Karpas-422 (cell line): ENCODE data around the gene ELMO3. TPM values are rescaled to one million over a fixed set of nuclear protein-coding genes. Genes with fewer than 3 reads are reported as not detected.

ENCODE experiments used
- DNase-seq: peaks from one replicate; pipeline ENCODE4 v3.0.0-alpha.2; 2015
- H2AFZ ChIP-seq: fragments of 200-600 bp; sonication (generic); 2 replicates; pipeline ENCODE4 v1.6.1; 2014; ENCODE audit warnings: antibody characterized with exemption, low read length, mixed read lengths
- H3K27ac ChIP-seq: fragments of 200-600 bp; sonication (generic); 2 replicates; pipeline ENCODE4 v1.5.1; 2014; ENCODE audit warnings: mild to moderate bottlenecking, low read length, moderate library complexity
- H3K27me3 ChIP-seq: fragments of 200-600 bp; sonication (generic); 2 replicates; pipeline ENCODE4 v1.6.1; 2014; ENCODE audit warnings: low read length, mixed read lengths
- H3K36me3 ChIP-seq: fragments of 200-600 bp; sonication (generic); 2 replicates; pipeline ENCODE4 v1.6.1; 2014; ENCODE audit warnings: low read length, mixed read lengths; ENCODE audit not compliant: insufficient read depth
- H3K4me1 ChIP-seq: fragments of 200-600 bp; sonication (generic); 2 replicates; pipeline ENCODE4 v1.6.1; 2014; ENCODE audit warnings: mild to moderate bottlenecking, low read length, mixed read lengths
- H3K4me2 ChIP-seq: fragments of 200-600 bp; sonication (generic); 2 replicates; pipeline ENCODE4 v1.6.1; 2014; ENCODE audit warnings: low read length, low read depth, mild to moderate bottlenecking; ENCODE audit not compliant: poor library complexity, severe bottlenecking
- H3K4me3 ChIP-seq: fragments of 200-600 bp; sonication (generic); 2 replicates; pipeline ENCODE4 v1.5.1; 2014; ENCODE audit warnings: mild to moderate bottlenecking, antibody characterized with exemption, low read length, mixed read lengths
- H3K79me2 ChIP-seq: fragments of 200-600 bp; sonication (generic); 2 replicates; pipeline ENCODE4 v1.6.1; 2014; ENCODE audit warnings: mild to moderate bottlenecking, low read length, mixed read lengths
- H3K9ac ChIP-seq: fragments of 200-600 bp; sonication (generic); 2 replicates; pipeline ENCODE4 v1.6.0; 2014; ENCODE audit warnings: low read length
- H3K9me2 ChIP-seq: fragments of 200-600 bp; sonication (generic), shearing (Covaris generic); replicated peaks from 2 replicates; pipeline ENCODE4 v1.6.0; 2014; ENCODE audit warnings: mild to moderate bottlenecking, low read length, moderate library complexity; ENCODE audit not compliant: insufficient read depth
- H3K9me3 ChIP-seq: fragments of 300-700, 200-600 bp; sonication (generic); 2 replicates; pipeline ENCODE4 v1.6.1; 2014; ENCODE audit warnings: low read length, mixed read lengths
- H4K20me1 ChIP-seq: fragments of 200-600 bp; sonication (generic); 2 replicates; pipeline ENCODE4 v1.6.1; 2014; ENCODE audit warnings: mild to moderate bottlenecking, antibody characterized with exemption, low read length, low read depth; ENCODE audit not compliant: insufficient read depth
- total RNA-seq: library from RNA; depleted of rRNA; stranded (reverse); fragments of >200 nt; shearing (Covaris generic); gene quantifications from 2 replicates; pipeline ENCODE4 v1.2.3, GENCODE V29; 2014; ENCODE audit warnings: low replicate concordance

Gene ELMO3
- total RNA-seq, 1 experiment from 2014 or later: 0.82 TPM

GRCh38 chr16:67183627-67184452 lies 15.1 kb upstream of the ELMO3 start, which contains the start of gene MATCAP1:
Gene MATCAP1, minus strand, starts transcription at chr16:67183963. Its CDS starts 3,353 bp downstream, at chr16:67180610.
- Histone ChIP-seq H3K27me3 (no peaks in the 10 kb centered on the region), H2AFZ (peak within 1 kb of the TSS; percentile 98), H3K36me3 (no peaks in the 10 kb centered on the region), H3K27ac (no peak within 1 kb of the TSS), H3K9me3 (no peaks in the 10 kb centered on the region), H4K20me1 (peaks cover 8% of the 10 kb centered on the region; the same call in 1 of the 2 replicates), H3K4me2 (peak within 1 kb of the TSS; percentile 94), H3K9ac (peak within 1 kb of the TSS; percentile 74), H3K9me2 (no peaks in the 10 kb centered on the region), H3K79me2 (no peaks in the 10 kb centered on the region), H3K4me1 (peaks cover 22% of the 10 kb centered on the region), H3K4me3 (peak within 1 kb of the TSS; percentile 79)
- DNase-seq: peak; percentile 98

- peak overlapping the region; percentile 74 for H3K9ac ChIP-seq
Measured at GRCh38 chr16:67184453-67184994, 14.4 kb upstream of the ELMO3 start.

GRCh38 chr16:67184995-67185650 lies 13.8 kb upstream of the ELMO3 start:
- H3K79me2 ChIP-seq: no peaks in the 10 kb centered on the region
- H3K27me3 ChIP-seq: no peaks in the 10 kb centered on the region
- no peaks in the 10 kb centered on the region for H3K9me3 ChIP-seq
- DNase-seq: peak; percentile 92
- H3K9ac ChIP-seq: no peak overlapping the region
- no peak overlapping the region for H3K27ac ChIP-seq
- no peaks in the 10 kb centered on the region for H4K20me1 ChIP-seq
- no peaks in the 10 kb centered on the region for H3K36me3 ChIP-seq
- H2AFZ ChIP-seq: no peak overlapping the region
- no peak overlapping the region; the same call in 1 of the 2 replicates for H3K4me3 ChIP-seq
- peaks cover 22% of the 10 kb centered on the region for H3K4me1 ChIP-seq
- no peaks in the 10 kb centered on the region for H3K9me2 ChIP-seq
- peak overlapping the region; percentile 94 for H3K4me2 ChIP-seq

More at GRCh38 chr16:67184453-67184994, 14.4 kb upstream of the ELMO3 start:
- no peak overlapping the region for H3K27ac ChIP-seq
- H3K9me2 ChIP-seq: no peaks in the 10 kb centered on the region
- no peaks in the 10 kb centered on the region for H3K9me3 ChIP-seq
- peak overlapping the region; percentile 94 for H3K4me2 ChIP-seq
- H3K36me3 ChIP-seq: no peaks in the 10 kb centered on the region
- H3K4me1 ChIP-seq: peaks cover 22% of the 10 kb centered on the region
- 0 out of 2 replicates have a peak, but pooled peaks cover 1% of the 10 kb centered on the region for H4K20me1 ChIP-seq
- H3K4me3 ChIP-seq: peak overlapping the region; percentile 79
- H2AFZ ChIP-seq: peak overlapping the region; percentile 98
- peak; percentile 68 for DNase-seq
- H3K79me2 ChIP-seq: no peaks in the 10 kb centered on the region
- no peaks in the 10 kb centered on the region for H3K27me3 ChIP-seq

- H2AFZ ChIP-seq: no peak overlapping the region
- no peak for DNase-seq
- H3K4me2 ChIP-seq: no peak overlapping the region
Measured at GRCh38 chr16:67185651-67186134, 13.2 kb upstream of the ELMO3 start.

GRCh38 chr16:67186550-67186950 lies 12.4 kb upstream of the ELMO3 start:
- Histone ChIP-seq H3K4me1 (peaks cover 22% of the 10 kb centered on the region), H3K27me3 (no peaks in the 10 kb centered on the region), H3K27ac (no peak overlapping the region), H3K9me3 (no peaks in the 10 kb centered on the region), H3K9ac (no peak overlapping the region), H3K4me3 (no peak overlapping the region), H4K20me1 (no peaks in the 10 kb centered on the region), H3K36me3 (no peaks in the 10 kb centered on the region), H3K4me2 (no peak overlapping the region), H3K79me2 (no peaks in the 10 kb centered on the region), H3K9me2 (no peaks in the 10 kb centered on the region), H2AFZ (no peak overlapping the region)
- no peak for DNase-seq

More at GRCh38 chr16:67185651-67186134, 13.2 kb upstream of the ELMO3 start:
- Histone ChIP-seq H3K9me2 (no peaks in the 10 kb centered on the region), H3K36me3 (no peaks in the 10 kb centered on the region), H3K79me2 (no peaks in the 10 kb centered on the region), H3K9me3 (no peaks in the 10 kb centered on the region), H3K27ac (no peak overlapping the region), H3K4me3 (no peak overlapping the region), H3K9ac (no peak overlapping the region), H3K4me1 (peaks cover 22% of the 10 kb centered on the region), H3K27me3 (no peaks in the 10 kb centered on the region), H4K20me1 (no peaks in the 10 kb centered on the region)

- Histone ChIP-seq H3K4me1 (peaks cover 19% of the 10 kb centered on the region), H3K79me2 (peaks cover 3% of the 10 kb centered on the region), H3K4me2 (no peak overlapping the region), H4K20me1 (peaks cover 2% of the 10 kb centered on the region; the same call in 1 of the 2 replicates), H3K9me3 (no peaks in the 10 kb centered on the region), H3K36me3 (no peaks in the 10 kb centered on the region), H3K9me2 (no peaks in the 10 kb centered on the region), H3K27me3 (no peaks in the 10 kb centered on the region), H3K4me3 (no peak overlapping the region), H3K27ac (no peak overlapping the region), H2AFZ (no peak overlapping the region), H3K9ac (no peak overlapping the region)
- DNase-seq: no peak
Measured at GRCh38 chr16:67187175-67187890, 11.6 kb upstream of the ELMO3 start.

- Histone ChIP-seq H3K4me3 (no peak overlapping the region), H3K9me2 (no peaks in the 10 kb centered on the region), H3K9me3 (no peaks in the 10 kb centered on the region), H3K4me2 (no peak overlapping the region), H3K79me2 (peaks cover 13% of the 10 kb centered on the region), H3K4me1 (peaks cover 16% of the 10 kb centered on the region), H3K27me3 (no peaks in the 10 kb centered on the region), H3K9ac (no peak overlapping the region), H4K20me1 (peaks cover 12% of the 10 kb centered on the region), H3K36me3 (peaks cover 1% of the 10 kb centered on the region; the same call in 1 of the 2 replicates), H2AFZ (no peak overlapping the region), H3K27ac (no peak overlapping the region)
- no peak for DNase-seq
Measured at GRCh38 chr16:67188323-67188722, 10.6 kb upstream of the ELMO3 start.
